Measurements from ENCODE around the gene FAXC. TPM values are rescaled to one million over a fixed set of nuclear protein-coding genes. Genes with fewer than 3 reads are reported as not detected.

The FAXC gene
- total and polyA plus RNA-seq, 2 donors (not counting 3 experiments of a cell fraction or from before 2014, with no cell fraction given) = 3.4 to 3.6 TPM

- DNase-seq (ENCODE audit: low read depth, low spot score) (no peak), FAIRE-seq (no peak)
- dilution Hi-C loops (cut with MboI; ENCODE audit: extremely low pct_ligation_motif_present, low sequenced_read_pairs) (no loop called here), intact Hi-C loops (cut with micrococcal nuclease) (no loop called here)
- no peak for TF ChIP-seq MYC (IDR thresholded peaks at IDR 0.05; ENCODE audit: low read depth, low read length)
- no peak for TF ChIP-seq JUN (IDR thresholded peaks at IDR 0.05; ENCODE audit: borderline replicate concordance, insufficient read depth, insufficient read length, low read depth)
- TF ChIP-seq POLR2A (IDR thresholded peaks at IDR 0.05; ENCODE audit: low read depth, low read length) = no peak
- no peak for TF ChIP-seq GATA2 (IDR thresholded peaks at IDR 0.05; ENCODE audit: insufficient read depth, insufficient read length, low read depth, low read length)
- TF ChIP-seq POLR2AphosphoS5 (IDR thresholded peaks at IDR 0.05; ENCODE audit: insufficient read depth, low read depth, low read length) = no peak
- no peak for TF ChIP-seq EZH2 (IDR thresholded peaks at IDR 0.05; ENCODE audit: borderline replicate concordance, low read depth, low read length, severe bottlenecking)
- TF ChIP-seq CTCF (IDR thresholded peaks at IDR 0.05; ENCODE audit: extremely low read depth in 1 of 2, insufficient read depth in 1 of 2, low read depth in 1 of 2, low read length in 2 of 2) = no peak
- TF ChIP-seq MAX (IDR thresholded peaks at IDR 0.05; ENCODE audit: insufficient read depth, insufficient read length) = no peak
- TF ChIP-seq FOS (IDR thresholded peaks at IDR 0.05; ENCODE audit: borderline replicate concordance, insufficient read depth, low read length) = no peak
- Histone ChIP-seq H3K4me1 (ENCODE audit: control insufficient read depth, extremely low read depth, insufficient read depth, low read length) (no peaks in the 10 kb centered on the region), H3K9me3 (replicated peaks; ENCODE audit: control insufficient read depth, insufficient read depth, low read length) (no peaks in the 10 kb centered on the region), H3K27ac (ENCODE audit: insufficient read depth, low read depth, low read length) (no peak overlapping the region), H2AFZ (ENCODE audit: low read depth, low read length) (no peak overlapping the region), H3K4me3 (replicated peaks in 1 of 3; ENCODE audit: insufficient read depth in 1 of 3, low read depth in 1 of 3, low read length in 3 of 3) (no peak overlapping the region), H3K9me1 (replicated peaks; ENCODE audit: control insufficient read depth, extremely low read depth, insufficient read depth, low read length) (no peaks in the 10 kb centered on the region), H3K9ac (replicated peaks; ENCODE audit: extremely low read depth, insufficient read depth, low read length) (no peak overlapping the region), H4K20me1 (replicated peaks; ENCODE audit: control insufficient read depth, extremely low read depth, insufficient read depth, low read length) (no peaks in the 10 kb centered on the region), H3K36me3 (ENCODE audit: control insufficient read depth in 2 of 2, extremely low read depth in 1 of 2, insufficient read depth in 2 of 2, low read length in 2 of 2) (no peaks in the 10 kb centered on the region), H3K27me3 (ENCODE audit: control insufficient read depth in 2 of 2, insufficient read depth in 2 of 2, low read length in 2 of 2) (no peaks in the 10 kb centered on the region), H3K79me2 (ENCODE audit: control insufficient read depth, insufficient read depth, low read length) (no peaks in the 10 kb centered on the region), H3K4me2 (ENCODE audit: insufficient read depth, low read length) (no peak overlapping the region)
- POLR2A ChIA-PET = no interaction called here
- CTCF ChIA-PET = no interaction called here
- no TSS peak for BruUV-seq (replicated peaks)
Measured at GRCh38 chr6:99294786-99295185, 54.7 kb downstream of the FAXC start.

Data from endothelial cell of umbilical vein (primary cell).